HEK293 (cell line): ENCODE measurements around the gene PLS1.

Experiments used
- FEZF1 ChIP-seq: fragments of 450-650 bp; formaldehyde crosslinking; IDR thresholded peaks from 2 replicates; pipeline ENCODE4 v1.5.1; 2016; ENCODE audit warnings: missing biosample characterization, missing genetic modification characterization
- YY2 ChIP-seq: fragments of 450-650 bp; formaldehyde crosslinking; IDR thresholded peaks from 2 replicates; pipeline ENCODE4 v1.5.1; 2016; ENCODE audit warnings: missing biosample characterization, missing genetic modification characterization
- ZBTB26 ChIP-seq: fragments of 450-650 bp; formaldehyde crosslinking; optimal IDR thresholded peaks from 2 replicates; pipeline ENCODE3; 2016; ENCODE audit warnings: missing biosample characterization, mild to moderate bottlenecking, missing genetic modification characterization
- ZNF510 ChIP-seq: fragments of 450-650 bp; formaldehyde crosslinking; IDR thresholded peaks from 2 replicates; pipeline ENCODE4 v1.5.1; 2018; ENCODE audit warnings: mild to moderate bottlenecking, missing genetic modification characterization, missing biosample characterization; ENCODE audit not compliant: insufficient replicate concordance
- TF ChIP-seq, protein P1 (sequence below): fragments of 450-650 bp; formaldehyde crosslinking; IDR thresholded peaks from 2 replicates; pipeline ENCODE4 v1.5.1; 2016; ENCODE audit warnings: missing biosample characterization, missing genetic modification characterization
- TF ChIP-seq, protein P2 (sequence below): fragments of 450-650 bp; formaldehyde crosslinking; IDR thresholded peaks from 2 replicates; pipeline ENCODE4 v1.5.1; 2016; ENCODE audit warnings: missing biosample characterization, missing genetic modification characterization

DNA sequence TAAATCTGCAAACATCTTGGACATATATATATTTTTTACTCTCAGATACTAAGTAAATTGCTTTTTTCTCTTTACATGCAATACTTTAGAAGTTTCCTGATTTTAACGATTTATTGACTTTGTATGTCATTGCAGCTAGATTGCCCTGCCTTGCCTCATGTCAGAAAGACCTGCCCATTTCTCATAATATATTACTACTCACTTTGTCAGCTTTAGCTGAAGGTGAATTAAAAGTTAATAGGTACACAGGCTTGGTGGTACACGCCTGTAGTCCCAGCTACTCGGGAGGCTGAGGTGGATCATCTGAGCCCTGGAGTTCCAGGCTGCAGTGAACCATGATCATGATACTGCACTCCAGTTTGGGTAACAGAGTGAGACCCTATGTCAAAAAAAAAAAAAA, 52.8 kb downstream of the PLS1 start:
- TF ChIP-seq, protein P1, sequence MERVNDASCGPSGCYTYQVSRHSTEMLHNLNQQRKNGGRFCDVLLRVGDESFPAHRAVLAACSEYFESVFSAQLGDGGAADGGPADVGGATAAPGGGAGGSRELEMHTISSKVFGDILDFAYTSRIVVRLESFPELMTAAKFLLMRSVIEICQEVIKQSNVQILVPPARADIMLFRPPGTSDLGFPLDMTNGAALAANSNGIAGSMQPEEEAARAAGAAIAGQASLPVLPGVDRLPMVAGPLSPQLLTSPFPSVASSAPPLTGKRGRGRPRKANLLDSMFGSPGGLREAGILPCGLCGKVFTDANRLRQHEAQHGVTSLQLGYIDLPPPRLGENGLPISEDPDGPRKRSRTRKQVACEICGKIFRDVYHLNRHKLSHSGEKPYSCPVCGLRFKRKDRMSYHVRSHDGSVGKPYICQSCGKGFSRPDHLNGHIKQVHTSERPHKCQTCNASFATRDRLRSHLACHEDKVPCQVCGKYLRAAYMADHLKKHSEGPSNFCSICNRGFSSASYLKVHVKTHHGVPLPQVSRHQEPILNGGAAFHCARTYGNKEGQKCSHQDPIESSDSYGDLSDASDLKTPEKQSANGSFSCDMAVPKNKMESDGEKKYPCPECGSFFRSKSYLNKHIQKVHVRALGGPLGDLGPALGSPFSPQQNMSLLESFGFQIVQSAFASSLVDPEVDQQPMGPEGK (tag by site-specific recombination), result no peak
- TF ChIP-seq ZBTB26 (tag by site-specific recombination), result no peak
- no peak for TF ChIP-seq FEZF1
- TF ChIP-seq, protein P2, sequence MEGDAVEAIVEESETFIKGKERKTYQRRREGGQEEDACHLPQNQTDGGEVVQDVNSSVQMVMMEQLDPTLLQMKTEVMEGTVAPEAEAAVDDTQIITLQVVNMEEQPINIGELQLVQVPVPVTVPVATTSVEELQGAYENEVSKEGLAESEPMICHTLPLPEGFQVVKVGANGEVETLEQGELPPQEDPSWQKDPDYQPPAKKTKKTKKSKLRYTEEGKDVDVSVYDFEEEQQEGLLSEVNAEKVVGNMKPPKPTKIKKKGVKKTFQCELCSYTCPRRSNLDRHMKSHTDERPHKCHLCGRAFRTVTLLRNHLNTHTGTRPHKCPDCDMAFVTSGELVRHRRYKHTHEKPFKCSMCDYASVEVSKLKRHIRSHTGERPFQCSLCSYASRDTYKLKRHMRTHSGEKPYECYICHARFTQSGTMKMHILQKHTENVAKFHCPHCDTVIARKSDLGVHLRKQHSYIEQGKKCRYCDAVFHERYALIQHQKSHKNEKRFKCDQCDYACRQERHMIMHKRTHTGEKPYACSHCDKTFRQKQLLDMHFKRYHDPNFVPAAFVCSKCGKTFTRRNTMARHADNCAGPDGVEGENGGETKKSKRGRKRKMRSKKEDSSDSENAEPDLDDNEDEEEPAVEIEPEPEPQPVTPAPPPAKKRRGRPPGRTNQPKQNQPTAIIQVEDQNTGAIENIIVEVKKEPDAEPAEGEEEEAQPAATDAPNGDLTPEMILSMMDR (tag by site-specific recombination), result no peak
- no peak for TF ChIP-seq ZNF510
- no peak for TF ChIP-seq YY2 (tag by site-specific recombination)
